Kidney capillary endothelial cell (primary cell): Measurements from ENCODE around the gene OR56B4.
"Not testable (repeated sequence)": the region's sequence is repeated elsewhere in the genome, so short reads cannot be mapped to it uniquely, and the experiment has no call there.

ENCODE experiments used
- DNase-seq: peaks from one replicate; pipeline ENCODE4 v3.0.0-alpha.2; 2018; ENCODE audit warnings: low spot score

OR56B4 gene

GRCh38 chr11:6107384-6107783 is at the start of gene OR56B4:
Gene OR56B4 (plus strand): TSS chr11:6107684. CDS start chr11:6107779, 95 bp downstream.
- DNase-seq, result not testable (repeated sequence)

GRCh38 chr11:6061475-6061874 is 46.0 kb upstream of the OR56B4 start:
- no peak for DNase-seq

- DNase-seq, result no peak
Measured at GRCh38 chr11:6062691-6063358, 44.7 kb upstream of the OR56B4 start.

GRCh38 chr11:6067502-6067901 is 40.0 kb upstream of the OR56B4 start:
- no peak for DNase-seq

GRCh38 chr11:6076443-6076842 is 31.0 kb upstream of the OR56B4 start:
- DNase-seq, result not testable (repeated sequence)

GRCh38 chr11:6077723-6078122 is 29.8 kb upstream of the OR56B4 start:
- DNase-seq, result no peak

GRCh38 chr11:6079463-6079862 is 28.0 kb upstream of the OR56B4 start:
- DNase-seq, result no peak

GRCh38 chr11:6083129-6083528 is 24.4 kb upstream of the OR56B4 start:
- no peak for DNase-seq

GRCh38 chr11:6084587-6084986 is 22.9 kb upstream of the OR56B4 start:
- DNase-seq, result no peak

- peak; percentile 42 for DNase-seq
Measured at GRCh38 chr11:6094186-6094585, 13.3 kb upstream of the OR56B4 start.

- no peak for DNase-seq
Measured at GRCh38 chr11:6095798-6096197, 11.7 kb upstream of the OR56B4 start.

- peak; percentile 85 for DNase-seq
Measured at GRCh38 chr11:6096417-6096816, 11.1 kb upstream of the OR56B4 start.

- DNase-seq, result no peak
Measured at GRCh38 chr11:6099577-6099976, 7.9 kb upstream of the OR56B4 start.

GRCh38 chr11:6110011-6110410 is 2.5 kb downstream of the OR56B4 start:
- DNase-seq, result no peak

- no peak for DNase-seq
Measured at GRCh38 chr11:6111673-6112072, 4.2 kb downstream of the OR56B4 start.

- no peak for DNase-seq
Measured at GRCh38 chr11:6116638-6117037, 9.2 kb downstream of the OR56B4 start.

GRCh38 chr11:6124245-6124644 is 16.8 kb downstream of the OR56B4 start:
- no peak for DNase-seq

- DNase-seq, result peak; percentile 68
Measured at GRCh38 chr11:6127881-6128280, 20.4 kb downstream of the OR56B4 start.

- no peak for DNase-seq
Measured at GRCh38 chr11:6129011-6129410, 21.5 kb downstream of the OR56B4 start.

GRCh38 chr11:6129635-6130034 is 22.2 kb downstream of the OR56B4 start:
- no peak for DNase-seq

- DNase-seq, result no peak
Measured at GRCh38 chr11:6132431-6132830, 24.9 kb downstream of the OR56B4 start.

GRCh38 chr11:6135936-6136335 is 28.5 kb downstream of the OR56B4 start:
- not testable (repeated sequence) for DNase-seq

- DNase-seq, result no peak
Measured at GRCh38 chr11:6142936-6143335, 35.5 kb downstream of the OR56B4 start.

- not testable (repeated sequence) for DNase-seq
Measured at GRCh38 chr11:6143737-6144136, 36.3 kb downstream of the OR56B4 start.
